Endothelial cell of umbilical vein (primary cell): ENCODE data around the gene STK40. TPM values are rescaled to one million over a fixed set of nuclear protein-coding genes. Genes with fewer than 3 reads are reported as not detected.

Source experiments
- BruUV-seq: library from RNA; stranded (reverse); fragments of 400-500 nt; replicated peaks from 2 replicates; lab custom pipeline; 2021; lab: Mats Ljungman, UMichigan
- CTCF ChIA-PET: fragments of 300-600, 350-600 bp; sonication (Branson Sonifier 250); formaldehyde crosslinking; loops from one replicate; lab custom pipeline; 2021; ENCODE audit warnings: antibody characterized with exemption, inconsistent platforms; lab: Charles Lee
- POLR2A ChIA-PET: fragments of 300-600, 350-600 bp; sonication (Branson Sonifier 250); formaldehyde crosslinking; loops from one replicate; lab custom pipeline; 2021; ENCODE audit warnings: antibody characterized with exemption, inconsistent platforms; lab: Charles Lee
- DNase-seq: peaks from one replicate; pipeline ENCODE4 v3.0.0-alpha.2; 2011; ENCODE audit warnings: low read depth, low spot score
- FAIRE-seq: peaks from 2 replicates; lab custom pipeline; 2011; peaks lifted over from hg19 to GRCh38; lab: Jason Lieb, UNC
- H2AFZ ChIP-seq: 2 replicates; pipeline ENCODE4 v1.6.0; 2012; ENCODE audit warnings: low read depth, low read length, control low read depth, inconsistent platforms
- H3K27ac ChIP-seq: 2 replicates; pipeline ENCODE4 v1.5.1; 2011; ENCODE audit warnings: low read depth, mild to moderate bottlenecking, control low read depth, low read length, moderate library complexity; ENCODE audit not compliant: insufficient read depth
- H3K27me3 ChIP-seq, 2 experiments: 2 replicates each; pipeline versions ENCODE4 v1.6.0 to v1.6.1; 2011; ENCODE audit warnings: low read length in 2 of 2, mixed read lengths in 1 of 2; ENCODE audit not compliant: control insufficient read depth in 2 of 2, insufficient read depth in 2 of 2
- H3K36me3 ChIP-seq, 2 experiments: 2 replicates in 1 of 2; 3 replicates in 1 of 2; pipeline ENCODE4 v1.5.1; 2011; ENCODE audit warnings: low read length in 2 of 2, mild to moderate bottlenecking in 1 of 2, moderate library complexity in 1 of 2; ENCODE audit not compliant: control insufficient read depth in 2 of 2, insufficient read depth in 2 of 2; ENCODE audit errors: extremely low read depth in 1 of 2
- H3K4me1 ChIP-seq: 3 replicates; pipeline ENCODE4 v1.5.1; 2011; ENCODE audit warnings: mild to moderate bottlenecking, low read length; ENCODE audit not compliant: control insufficient read depth, insufficient read depth; ENCODE audit errors: extremely low read depth
- H3K4me2 ChIP-seq: 2 replicates; pipeline ENCODE4 v1.6.1; 2011; ENCODE audit warnings: low read length, control low read depth, mixed read lengths; ENCODE audit not compliant: insufficient read depth
- H3K4me3 ChIP-seq, 3 experiments: fragments of 200-600 bp in 1 of 3; sonication (generic), shearing (Covaris generic) in 1 of 3; replicated peaks in 1 of 3; 2 replicates each; pipeline ENCODE4 v1.5.1; 2011 to 2016; ENCODE audit warnings: control low read depth in 3 of 3, low read length in 3 of 3, mild to moderate bottlenecking in 2 of 3, inconsistent platforms in 1 of 3, low read depth in 1 of 3, moderate library complexity in 1 of 3; ENCODE audit not compliant: insufficient read depth in 1 of 3
- H3K79me2 ChIP-seq: 2 replicates; pipeline ENCODE4 v1.6.0; 2012; ENCODE audit warnings: low read length, inconsistent platforms; ENCODE audit not compliant: control insufficient read depth, insufficient read depth
- H3K9ac ChIP-seq: replicated peaks from 2 replicates; pipeline ENCODE3; 2011; ENCODE audit warnings: low read length, control low read depth; ENCODE audit not compliant: insufficient read depth; ENCODE audit errors: extremely low read depth
- H3K9me1 ChIP-seq: replicated peaks from 3 replicates; pipeline ENCODE4 v1.6.0; 2011; ENCODE audit warnings: mild to moderate bottlenecking, low read length; ENCODE audit not compliant: control insufficient read depth, insufficient read depth; ENCODE audit errors: extremely low read depth
- H3K9me3 ChIP-seq: replicated peaks from 2 replicates; pipeline ENCODE4 v1.5.1; 2012; ENCODE audit warnings: low read length, inconsistent platforms; ENCODE audit not compliant: control insufficient read depth, insufficient read depth
- H4K20me1 ChIP-seq: replicated peaks from 2 replicates; pipeline ENCODE3; 2011; ENCODE audit warnings: mild to moderate bottlenecking, low read length; ENCODE audit not compliant: control insufficient read depth, insufficient read depth; ENCODE audit errors: extremely low read depth
- CTCF ChIP-seq, 2 donors: IDR thresholded peaks; 1 replicate in 1 of 2; 2 replicates in 1 of 2; pipeline ENCODE4 v1.5.1; 2011; ENCODE audit warnings: low read length in 2 of 2, mild to moderate bottlenecking in 2 of 2, moderate library complexity in 2 of 2, control low read depth in 1 of 2, inconsistent platforms in 1 of 2, low read depth in 1 of 2; ENCODE audit not compliant: insufficient read depth in 1 of 2; ENCODE audit errors: extremely low read depth in 1 of 2
- EZH2 ChIP-seq: IDR thresholded peaks from 2 replicates; pipeline ENCODE4 v1.6.1; 2012; ENCODE audit warnings: borderline replicate concordance, low read depth, mild to moderate bottlenecking, moderate library complexity, low read length, inconsistent platforms; ENCODE audit not compliant: severe bottlenecking
- FOS ChIP-seq: IDR thresholded peaks from 2 replicates; pipeline ENCODE4 v1.6.1; 2011; ENCODE audit warnings: mild to moderate bottlenecking, low read length, moderate library complexity, borderline replicate concordance; ENCODE audit not compliant: insufficient read depth
- GATA2 ChIP-seq: IDR thresholded peaks from 2 replicates; pipeline ENCODE4 v1.7.0; 2011; ENCODE audit warnings: low read depth, mild to moderate bottlenecking, moderate library complexity, mixed read lengths, low read length; ENCODE audit not compliant: insufficient read length, insufficient read depth
- JUN ChIP-seq: IDR thresholded peaks from 2 replicates; pipeline ENCODE4 v1.6.1; 2011; ENCODE audit warnings: borderline replicate concordance, low read depth; ENCODE audit not compliant: insufficient read length, insufficient read depth
- MAX ChIP-seq: IDR thresholded peaks from 2 replicates; pipeline ENCODE4 v1.6.1; 2011; ENCODE audit not compliant: insufficient read depth, insufficient read length
- MYC ChIP-seq: IDR thresholded peaks from one replicate; pipeline ENCODE4 v1.6.1; 2011; ENCODE audit warnings: mild to moderate bottlenecking, low read depth, low read length
- POLR2A ChIP-seq: IDR thresholded peaks from 2 replicates; pipeline ENCODE4 v1.6.1; 2012; ENCODE audit warnings: low read depth, mild to moderate bottlenecking, control low read depth, low read length
- POLR2AphosphoS5 ChIP-seq: IDR thresholded peaks from 2 replicates; pipeline ENCODE4 v1.6.1; 2012; ENCODE audit warnings: low read depth, mild to moderate bottlenecking, control low read depth, low read length, moderate library complexity; ENCODE audit not compliant: insufficient read depth
- dilution Hi-C: fragments of 300-500 bp; cut with MboI; formaldehyde crosslinking; loops from one replicate; pipeline ENCODE4 v1.15.0; 2019; ENCODE audit warnings: low sequenced_read_pairs; ENCODE audit not compliant: extremely low pct_ligation_motif_present
- intact Hi-C: fragments of 100-400 bp; cut with micrococcal nuclease; formaldehyde crosslinking; loops from one replicate; pipeline ENCODE4 v1.10.0; 2022
- polyA plus RNA-seq, 4 experiments: library from polyadenylated mRNA; depleted of rRNA in 3 of 4; stranded (reverse) in 3 of 4; unstranded in 1 of 4; fragments of >200 nt; gene quantifications; 2 replicates each; pipeline versions ENCODE4 v1.2.1 to v1.2.3, GENCODE V29; 2011 to 2012; ENCODE audit warnings: missing spikeins in 1 of 4
- total RNA-seq: library from RNA; stranded (reverse); gene quantifications from 2 replicates; pipeline ENCODE4 v1.2.3, GENCODE V29; 2021

STK40 gene
- total and polyA plus RNA-seq, 2 donors (not counting 3 experiments of a cell fraction or from before 2014, with no cell fraction given), result 20.8 to 36.8 TPM

GRCh38 chr1:36382669-36383068 is 3.1 kb downstream of the STK40 start:
- H2AFZ ChIP-seq, result no peak overlapping the region
- H3K79me2 ChIP-seq, result peaks cover 69% of the 10 kb centered on the region
- no peak overlapping the region for H3K4me3 ChIP-seq
- H3K9me3 ChIP-seq, result no peaks in the 10 kb centered on the region
- CTCF ChIA-PET, result interaction anchor here (1.3 to 1.4 kb wide), 3 partner anchors 13 to 40 kb away, joined by 4 to 6 read pairs (median 5); no protein-coding TSS in a partner anchor
- H3K4me2 ChIP-seq, result no peak overlapping the region
- no peaks in the 10 kb centered on the region for H3K27me3 ChIP-seq
- intact Hi-C loops, result no loop called here
- FAIRE-seq (no peak), DNase-seq (no peak)
- H3K27ac ChIP-seq, result no peak overlapping the region
- no peaks in the 10 kb centered on the region for H3K36me3 ChIP-seq
- POLR2A ChIA-PET, result no interaction called here
- no peak overlapping the region for H3K9ac ChIP-seq
- peaks cover 28% of the 10 kb centered on the region for H3K4me1 ChIP-seq
- TF ChIP-seq POLR2AphosphoS5, result no peak
- TF ChIP-seq POLR2A, result no peak
- TF ChIP-seq EZH2, result no peak
- TF ChIP-seq MAX, result no peak
- BruUV-seq, result no TSS peak
- no peaks in the 10 kb centered on the region for H4K20me1 ChIP-seq
- dilution Hi-C loops, result no loop called here
- no peaks in the 10 kb centered on the region for H3K9me1 ChIP-seq

- CTCF ChIA-PET, result interaction anchor here (1.3 to 1.4 kb wide), 2 partner anchors 13 to 39 kb away, joined by 4 to 6 read pairs; no protein-coding TSS in a partner anchor
- dilution Hi-C loops, result no loop called here
These were observed 3.5 kb downstream of the STK40 start for GRCh38 chr1:36382231-36382630.

More at GRCh38 chr1:36382231-36382630, 3.5 kb downstream of the STK40 start:
- H3K9me1 ChIP-seq, result no peaks in the 10 kb centered on the region
- no peak overlapping the region for H3K27ac ChIP-seq
- peaks cover 26% of the 10 kb centered on the region for H3K4me1 ChIP-seq
- DNase-seq (no peak), FAIRE-seq (no peak)
- POLR2A ChIA-PET, result no interaction called here
- H3K27me3 ChIP-seq, result no peaks in the 10 kb centered on the region
- intact Hi-C loops, result no loop called here
- no peak overlapping the region for H3K4me2 ChIP-seq
- no peaks in the 10 kb centered on the region for H4K20me1 ChIP-seq
- no peak overlapping the region for H3K9ac ChIP-seq
- no peaks in the 10 kb centered on the region for H3K9me3 ChIP-seq
- no peaks in the 10 kb centered on the region for H3K36me3 ChIP-seq
- no TSS peak for BruUV-seq
- H3K79me2 ChIP-seq, result peaks cover 72% of the 10 kb centered on the region
- H2AFZ ChIP-seq, result no peak overlapping the region
- TF ChIP-seq GATA2 (no peak), POLR2AphosphoS5 (no peak), MYC (no peak), POLR2A (no peak), EZH2 (no peak), CTCF (IDR thresholded peaks at IDR 0.05; ENCODE audit: extremely low read depth in 1 of 2, insufficient read depth in 1 of 2, low read depth in 1 of 2, low read length in 2 of 2) (no peak), JUN (no peak), FOS (no peak), MAX (no peak)
- H3K4me3 ChIP-seq, result no peak overlapping the region
